Measurements from ENCODE around the gene POLR2C.
A peak's percentile ranks its signal among the peaks of the same experiment; 100 is the strongest.
"Not testable (repeated sequence)": the region's sequence is repeated elsewhere in the genome, so short reads cannot be mapped to it uniquely, and the experiment has no call there.

POLR2C gene

GRCh38 chr16:57462209-57462977 is at the start of gene POLR2C:
TSS of gene POLR2C (plus strand) at chr16:57462679. CDS start at chr16:57462725, 46 bp downstream.
- DNase-seq (ENCODE audit: low read depth in 4 of 4, low spot score in 1 of 4) = peak; percentile 87 to 96 (median 89)

DNA sequence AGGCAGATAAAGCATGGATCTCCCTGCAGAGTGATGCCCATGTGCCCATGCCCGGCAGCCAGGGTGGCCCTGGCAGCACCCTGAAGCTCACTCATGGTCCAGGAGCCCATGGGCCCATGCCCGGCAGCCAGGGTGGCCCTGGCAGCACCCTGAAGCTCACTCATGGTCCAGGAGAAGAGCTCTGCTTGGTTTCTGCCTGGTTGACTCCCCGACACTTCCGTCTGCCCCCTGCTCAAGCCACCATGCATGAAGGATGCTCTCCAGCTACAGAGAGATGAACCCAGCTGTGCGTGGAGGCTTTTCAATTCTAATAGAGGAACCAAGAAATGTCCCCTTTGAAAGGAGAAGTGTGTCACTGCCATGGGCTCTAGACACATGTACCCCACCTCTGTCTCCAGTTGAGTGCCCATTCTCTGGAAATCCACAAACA is 49.2 kb upstream of the POLR2C start:
- no peak for DNase-seq (ENCODE audit: low read depth in 4 of 4, low spot score in 1 of 4)

GRCh38 chr16:57413733-57414132 is 48.7 kb upstream of the POLR2C start:
- DNase-seq (ENCODE audit: low read depth in 4 of 4, low spot score in 1 of 4) = no peak

DNA sequence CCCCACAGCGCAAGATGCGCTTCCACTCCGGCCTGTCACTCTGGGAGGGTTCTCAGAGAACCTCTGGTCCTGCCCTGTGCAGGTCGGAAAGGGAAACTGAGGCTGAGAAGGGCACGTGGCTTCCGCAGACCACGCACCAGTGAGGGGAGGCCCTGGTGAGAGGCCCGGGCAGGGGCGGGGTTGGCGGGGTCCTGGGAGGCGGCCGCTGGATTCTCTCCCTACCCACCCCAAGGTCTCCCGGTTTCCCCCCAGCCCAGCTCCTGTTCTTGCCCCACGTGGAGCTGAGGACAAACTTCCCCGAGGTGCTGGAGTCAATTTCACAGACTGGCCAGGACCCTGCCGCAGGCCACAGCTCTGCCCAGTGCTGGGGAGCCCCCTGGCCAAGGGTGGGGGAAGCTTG is 46.4 kb upstream of the POLR2C start:
- DNase-seq (ENCODE audit: low read depth in 4 of 4, low spot score in 1 of 4) = no peak

GRCh38 chr16:57419506-57419905 is 43.0 kb upstream of the POLR2C start:
- no peak for DNase-seq (ENCODE audit: low read depth in 4 of 4, low spot score in 1 of 4)

DNA sequence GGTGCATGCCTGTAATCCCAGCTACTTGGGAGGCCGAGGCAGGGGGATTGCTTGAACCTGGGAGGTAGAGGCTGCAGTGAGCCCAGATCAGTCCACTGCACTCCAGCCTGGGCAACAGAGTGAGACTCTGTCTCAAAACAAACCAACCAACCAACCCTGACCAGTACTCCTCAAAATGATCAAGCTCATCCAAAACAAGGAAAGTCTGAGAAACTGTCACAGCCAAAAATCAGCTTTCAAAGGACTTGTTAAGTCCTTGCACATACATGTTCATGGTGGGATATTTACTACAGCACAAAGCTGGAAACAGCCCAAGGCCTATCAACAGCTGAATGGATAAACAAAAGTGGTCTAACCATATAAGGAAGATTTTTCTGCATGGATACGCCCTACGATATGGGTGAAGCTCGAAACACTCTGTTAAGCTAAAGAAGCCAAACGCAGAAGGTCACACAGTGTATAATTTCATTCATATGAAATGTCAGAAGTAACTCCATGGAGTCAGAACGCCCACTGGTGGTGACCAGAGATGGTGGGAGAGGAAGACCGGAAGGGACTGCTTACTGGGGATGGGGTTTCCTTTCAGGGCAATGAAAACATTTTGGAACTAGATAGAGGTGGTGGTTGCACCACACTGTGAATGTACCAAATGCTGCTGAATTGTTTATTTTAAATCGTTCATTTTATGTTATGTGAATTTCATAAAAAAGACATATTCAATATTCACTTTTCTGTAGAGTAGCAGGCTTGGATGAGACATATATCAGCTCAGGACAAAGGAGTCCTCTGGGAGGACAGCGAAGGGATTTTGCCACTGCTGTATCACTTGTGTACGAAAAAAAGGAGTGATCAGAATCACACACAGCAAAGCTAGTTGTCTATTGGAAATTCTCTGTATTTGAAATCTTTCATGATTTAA is 40.2 kb upstream of the POLR2C start:
- DNase-seq (ENCODE audit: low read depth in 4 of 4, low spot score in 1 of 4) = no peak

DNA sequence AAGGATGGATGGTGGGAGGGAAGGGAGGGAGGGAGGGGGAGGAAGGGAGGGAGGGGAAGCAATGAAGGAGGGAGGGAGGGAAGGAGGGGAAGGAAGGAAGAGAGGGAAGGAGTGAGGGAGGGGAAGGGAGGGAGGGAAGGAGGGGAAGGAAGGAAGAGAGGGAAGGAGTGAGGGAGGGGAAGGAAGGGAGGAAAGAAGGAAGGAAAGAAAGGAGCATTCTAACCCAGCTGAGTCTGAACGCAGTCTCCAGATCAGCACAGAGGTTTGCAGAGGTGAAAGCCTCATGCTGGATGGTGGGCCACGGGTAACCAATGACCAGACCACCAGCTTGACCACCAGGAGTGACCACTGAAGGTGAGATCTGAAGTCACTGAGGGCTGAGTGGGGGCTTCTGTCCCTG is 39.3 kb upstream of the POLR2C start:
- DNase-seq (ENCODE audit: low read depth in 4 of 4, low spot score in 1 of 4) = no peak

GRCh38 chr16:57424583-57424982 is 37.9 kb upstream of the POLR2C start:
- DNase-seq (ENCODE audit: low read depth in 4 of 4, low spot score in 1 of 4) = no peak

DNA sequence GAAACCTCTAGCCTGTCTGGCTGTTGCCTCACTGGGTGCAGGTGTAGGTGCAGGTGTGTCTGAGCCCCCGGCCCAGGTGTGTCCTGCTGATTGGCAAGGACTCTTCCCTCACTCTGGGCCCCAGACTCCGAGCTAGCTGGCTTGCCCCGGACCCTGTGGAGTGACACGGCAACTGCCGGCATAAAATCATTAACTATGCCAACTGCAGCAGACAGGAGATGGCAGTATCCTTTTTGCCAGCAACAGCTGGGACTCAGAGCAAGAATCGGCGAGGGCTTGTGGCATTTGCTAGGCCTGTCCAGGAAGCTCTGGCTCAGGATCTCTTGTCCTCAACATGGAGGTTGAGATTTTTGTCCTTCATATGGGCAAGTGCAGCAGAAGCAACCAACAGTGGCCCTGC is 36.1 kb upstream of the POLR2C start:
- no peak for DNase-seq (ENCODE audit: low read depth in 4 of 4, low spot score in 1 of 4)

GRCh38 chr16:57427307-57427706 is 35.2 kb upstream of the POLR2C start:
- DNase-seq (ENCODE audit: low read depth in 4 of 4, low spot score in 1 of 4) = no peak

GRCh38 chr16:57427824-57428223 is 34.7 kb upstream of the POLR2C start:
- no peak for DNase-seq (ENCODE audit: low read depth in 4 of 4, low spot score in 1 of 4)

DNA sequence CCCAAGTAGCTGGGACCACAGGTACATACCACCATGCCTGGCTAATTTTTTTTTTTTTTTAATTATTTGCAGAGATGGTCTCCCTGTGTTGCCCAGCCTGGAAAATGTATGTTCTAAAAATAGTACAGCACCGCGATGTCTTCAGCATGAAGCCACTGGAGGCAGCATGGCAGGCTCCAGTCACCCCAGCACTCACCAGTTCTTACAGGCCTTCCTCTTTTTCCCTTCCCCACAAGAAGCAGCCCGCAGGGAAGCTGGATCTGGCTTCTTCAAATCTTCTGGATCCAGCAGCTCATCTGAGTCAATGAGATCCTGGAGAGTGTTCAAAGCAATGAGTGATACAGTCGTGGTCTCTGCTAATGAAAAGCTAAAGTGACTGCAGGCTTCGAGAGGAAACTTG is 31.5 kb upstream of the POLR2C start:
- no peak for DNase-seq (ENCODE audit: low read depth in 4 of 4, low spot score in 1 of 4)

GRCh38 chr16:57432505-57432904 is 30.0 kb upstream of the POLR2C start:
- no peak for DNase-seq (ENCODE audit: low read depth in 4 of 4, low spot score in 1 of 4)

- DNase-seq (ENCODE audit: low read depth in 4 of 4, low spot score in 1 of 4) = no peak
Observed at GRCh38 chr16:57432989-57433388, 29.5 kb upstream of the POLR2C start.

DNA sequence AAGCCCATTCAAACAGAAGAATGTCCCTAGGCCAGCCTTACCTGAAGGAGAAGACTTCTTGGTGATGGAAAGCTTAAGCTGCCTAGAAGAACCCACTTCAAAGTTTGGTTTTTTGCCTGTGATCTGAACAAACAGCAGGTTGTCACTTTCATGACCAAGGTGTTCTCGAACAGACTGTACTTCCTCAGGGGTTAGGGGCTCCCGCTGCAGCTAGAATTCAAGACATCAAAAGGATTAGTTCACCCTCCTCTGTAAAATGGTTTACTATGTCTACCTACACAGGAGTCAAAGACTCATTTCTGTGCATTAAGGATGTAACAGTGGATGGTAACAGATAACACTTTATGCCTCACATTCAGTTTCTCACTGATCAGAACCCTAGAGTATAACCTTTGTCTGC is 28.5 kb upstream of the POLR2C start:
- no peak for DNase-seq (ENCODE audit: low read depth in 4 of 4, low spot score in 1 of 4)

DNA sequence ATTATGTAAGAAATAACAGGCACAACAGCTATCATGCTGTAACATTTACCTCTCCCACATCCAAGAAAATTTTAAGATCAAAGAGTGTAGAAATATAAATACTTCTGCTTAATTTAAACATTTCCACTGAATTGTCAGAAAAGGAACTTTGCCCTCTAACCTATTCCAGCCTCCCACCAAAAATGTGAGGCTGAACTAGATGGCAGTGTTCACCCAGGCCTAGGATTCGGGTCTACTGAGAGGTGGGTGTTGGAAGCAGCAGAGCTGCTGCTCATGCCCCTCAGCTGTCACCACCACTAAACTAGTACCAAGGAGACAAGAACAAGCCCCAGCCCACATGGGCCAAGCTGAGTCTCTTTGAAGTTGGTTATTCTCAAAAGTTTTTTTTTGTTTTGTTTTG is 26.6 kb upstream of the POLR2C start:
- DNase-seq (ENCODE audit: low read depth in 4 of 4, low spot score in 1 of 4) = no peak

DNA sequence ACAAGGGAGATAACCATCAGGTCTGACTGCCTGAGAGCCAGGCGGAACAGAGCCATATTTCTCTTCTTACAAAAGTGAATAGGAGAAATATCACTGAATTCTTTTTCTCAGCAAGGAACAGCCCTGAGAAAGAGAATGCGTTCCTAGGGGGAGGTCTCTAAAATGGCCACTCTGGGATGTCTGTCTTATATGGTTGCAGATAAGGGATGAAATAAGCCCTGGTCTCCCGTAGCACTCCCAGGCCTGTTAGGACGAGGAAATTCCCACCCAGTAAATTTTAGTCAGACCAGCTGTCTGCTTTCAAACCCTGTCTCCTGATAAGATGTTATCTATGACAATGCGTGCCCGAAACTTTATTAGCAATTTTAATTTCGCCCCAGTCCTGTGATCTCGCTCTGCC is 22.5 kb upstream of the POLR2C start:
- DNase-seq (ENCODE audit: low read depth in 4 of 4, low spot score in 1 of 4) = not testable (repeated sequence)

DNA sequence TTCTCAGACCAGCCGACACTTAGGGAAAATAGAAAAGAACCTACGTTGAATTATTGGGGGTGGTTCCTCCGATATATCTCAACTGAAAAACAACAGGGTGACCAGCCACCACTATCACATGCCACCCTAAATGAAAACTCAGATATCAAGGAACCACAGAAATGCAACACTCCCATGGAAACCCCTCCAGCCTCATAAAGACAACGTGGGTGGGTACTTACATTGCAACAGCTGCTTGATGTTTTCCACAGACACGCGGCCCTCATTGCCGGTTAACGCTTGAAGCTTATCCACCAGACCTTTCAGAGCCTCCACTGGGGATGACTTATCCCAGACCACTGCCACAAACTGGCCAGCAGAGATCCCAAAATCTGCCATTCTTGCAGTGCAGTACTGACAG is 21.9 kb upstream of the POLR2C start:
- DNase-seq (ENCODE audit: low read depth in 4 of 4, low spot score in 1 of 4) = not testable (repeated sequence)

DNA sequence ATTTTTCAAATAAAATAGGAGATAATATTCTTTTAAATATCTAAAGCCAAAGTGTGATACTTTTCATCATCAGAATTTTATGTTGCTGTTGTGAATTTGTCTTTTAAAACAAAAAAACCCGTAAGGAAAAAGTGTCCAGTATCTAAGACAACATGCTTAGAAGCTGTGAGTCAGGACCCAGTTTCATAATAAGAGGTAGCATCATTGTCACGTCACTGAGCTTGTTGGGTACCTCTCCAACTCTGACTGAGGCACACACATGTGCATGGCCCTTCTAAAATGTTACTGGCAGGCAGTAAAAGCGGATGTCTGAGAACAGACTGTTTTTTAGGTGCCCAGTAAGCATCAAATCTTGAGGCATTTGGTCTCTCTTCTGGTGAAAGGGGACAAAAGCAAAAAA is 17.8 kb upstream of the POLR2C start:
- DNase-seq (ENCODE audit: low read depth in 4 of 4, low spot score in 1 of 4) = no peak

- no peak for DNase-seq (ENCODE audit: low read depth in 4 of 4, low spot score in 1 of 4)
Observed at GRCh38 chr16:57445510-57445909, 17.0 kb upstream of the POLR2C start.

DNA sequence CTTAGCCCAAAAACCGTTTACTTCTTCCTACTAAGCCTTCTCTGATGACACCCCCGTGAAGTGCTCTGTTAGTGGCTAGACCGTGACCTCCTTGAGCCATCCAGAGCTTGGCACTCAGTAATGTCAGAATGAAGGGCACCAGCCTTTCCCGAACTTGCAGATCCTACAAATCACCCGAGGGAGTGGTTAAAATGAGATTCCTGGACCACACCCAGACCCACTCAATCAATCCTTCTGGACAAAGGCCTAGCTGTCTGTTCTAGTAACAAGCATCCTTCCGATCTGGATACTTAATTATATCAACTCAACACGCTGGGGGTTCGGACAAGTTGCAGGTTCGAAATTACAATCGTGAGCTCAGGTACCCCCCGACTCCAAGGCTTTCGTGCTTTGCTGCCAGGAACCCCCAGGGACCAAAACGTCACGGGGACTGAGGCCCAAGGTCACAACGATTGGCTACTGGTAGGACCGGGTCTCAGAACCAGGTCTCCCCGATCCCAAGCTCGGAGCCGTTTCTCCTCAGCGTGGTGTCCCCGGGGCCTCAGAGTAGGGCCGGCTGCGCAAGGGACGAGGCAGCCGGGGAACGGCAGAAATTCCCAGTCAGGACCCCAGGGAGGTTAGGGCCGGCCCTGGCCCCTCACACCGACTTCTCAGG is 15.8 kb upstream of the POLR2C start:
- DNase-seq (ENCODE audit: low read depth in 4 of 4, low spot score in 1 of 4) = peak in 2 of 4 experiments; percentile 13 to 24
